DMS114 treated with DMSO at 0.1 percent for 48 hours (cell line): ENCODE measurements around the gene TPP1.

ENCODE experiments used
- DNase-seq: peaks from one replicate; lab custom pipeline; 2025; ENCODE audit not compliant: unreplicated experiment; lab: John Stamatoyannopoulos, UW

Gene TPP1

DNA sequence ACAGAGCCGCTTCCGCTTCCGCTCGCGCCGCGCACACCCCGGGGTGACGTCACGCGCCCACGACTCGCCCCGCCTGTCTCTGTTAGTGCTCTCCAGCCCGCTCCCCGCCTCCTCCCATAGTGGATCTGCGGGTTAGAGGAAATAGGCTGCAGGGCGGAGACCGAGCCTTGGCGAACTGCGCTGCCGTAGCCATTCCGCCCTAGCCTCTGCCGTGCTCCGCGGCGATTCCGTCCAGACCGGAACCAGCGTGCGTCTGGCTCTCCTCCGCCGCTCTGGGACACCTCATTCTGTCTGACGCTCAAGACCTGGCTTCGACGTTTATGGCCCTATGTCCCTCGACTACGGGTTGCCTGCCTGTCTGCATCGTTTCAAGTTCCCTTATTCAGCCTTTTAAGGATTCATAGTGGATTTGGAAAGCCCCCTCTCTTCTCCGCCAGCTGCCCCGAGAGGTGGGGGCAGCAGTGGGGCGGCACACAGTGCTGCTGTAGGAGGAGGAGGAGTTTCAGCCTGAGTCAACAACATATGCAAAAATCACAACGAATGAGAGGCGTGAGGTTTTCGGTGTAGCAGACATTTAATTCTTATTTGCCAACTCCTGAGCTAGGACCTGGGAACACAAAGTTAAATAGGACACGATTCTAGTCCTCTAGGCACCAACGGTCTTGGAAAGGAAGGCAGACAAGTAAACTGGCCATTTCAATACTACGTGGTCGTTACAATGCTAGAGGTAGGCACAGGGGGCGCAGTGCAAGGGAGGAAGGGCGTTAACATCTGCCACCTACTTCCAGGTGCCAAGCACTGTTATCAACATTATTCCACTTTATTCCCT, 6.8 kb downstream of the TPP1 start, which contains the start of gene TAF10:
TSS of gene TAF10 (minus strand) at position 4 of the 829 bp plus-strand sequence. CDS start 27 bp downstream, outside the sequence.
- DNase-seq: peak; percentile 56

DNA sequence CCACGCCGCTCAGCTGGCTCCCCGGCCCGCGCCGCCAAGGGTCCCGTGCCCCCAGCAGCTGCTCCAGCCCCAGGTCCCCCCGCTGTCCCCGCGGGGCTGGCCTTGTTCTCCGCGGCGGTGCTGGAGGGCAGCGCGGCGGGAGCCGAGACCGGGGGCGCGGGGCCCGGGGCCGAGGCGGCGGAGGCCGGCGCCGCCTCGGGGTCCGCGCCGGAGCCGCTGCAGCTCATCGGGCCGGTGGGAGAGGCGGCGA, 7.3 kb downstream of the TPP1 start:
- no peak for DNase-seq

DNA sequence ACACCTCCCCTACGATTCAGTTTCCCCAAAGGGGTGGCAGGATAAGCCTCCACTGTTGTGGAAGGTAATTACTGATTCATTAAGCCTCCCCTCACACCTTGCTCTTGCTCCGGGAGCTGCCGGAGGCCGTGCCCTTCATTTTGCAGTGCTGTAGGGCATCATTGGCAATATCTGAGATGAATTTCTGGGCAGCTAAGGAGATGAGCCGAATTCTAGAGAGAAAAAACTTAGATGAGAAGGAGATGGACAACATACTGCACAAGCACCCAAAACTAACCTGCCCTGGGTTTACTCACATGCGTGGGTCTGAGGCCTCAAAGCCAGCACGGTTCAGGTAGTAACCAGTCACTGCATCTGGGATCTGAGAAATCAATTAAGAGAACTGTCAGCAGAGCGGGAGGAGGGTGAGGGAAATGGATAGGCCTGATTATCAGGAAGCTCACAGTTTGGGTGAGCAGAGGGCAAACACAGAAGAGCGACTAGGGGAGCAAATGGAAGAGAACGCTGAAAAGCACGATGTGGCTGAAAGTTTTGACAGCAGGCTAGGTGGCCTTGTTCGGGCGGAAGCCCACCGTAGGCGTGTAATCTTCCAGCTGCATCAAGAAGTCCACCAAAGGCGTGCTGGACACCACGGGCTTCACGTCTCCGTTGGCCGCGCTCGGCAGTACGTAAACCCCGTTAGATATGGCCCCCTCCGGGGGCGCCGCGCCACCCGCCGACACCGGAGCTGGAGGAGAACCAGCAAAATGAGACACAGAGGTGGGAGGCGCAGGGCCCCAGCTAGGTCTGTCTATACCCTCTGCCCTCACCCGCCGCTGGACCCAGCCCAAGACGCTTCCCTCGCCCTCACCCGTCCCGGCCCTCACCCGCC, 7.9 kb downstream of the TPP1 start:
- DNase-seq: no peak

DNA sequence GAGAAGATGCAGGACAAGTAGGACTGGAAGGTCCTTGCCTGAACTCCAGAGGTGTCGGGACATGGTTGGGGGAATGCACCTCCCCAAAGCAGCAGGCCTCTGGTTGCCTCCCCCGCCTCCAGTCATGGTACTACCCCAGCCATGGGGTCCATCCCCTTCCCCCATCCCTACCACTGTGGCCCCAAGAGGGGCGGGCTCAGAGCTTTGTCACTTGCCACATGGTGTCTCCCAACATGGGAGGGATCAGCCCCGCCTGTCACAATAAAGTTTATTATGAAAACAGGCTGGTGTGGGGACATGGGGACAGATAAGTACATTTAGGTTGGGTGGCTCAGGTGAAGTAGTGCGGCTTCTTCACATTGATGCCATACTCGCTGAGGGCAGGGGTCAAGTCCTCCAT, 8.6 kb downstream of the TPP1 start:
- no peak for DNase-seq

DNA sequence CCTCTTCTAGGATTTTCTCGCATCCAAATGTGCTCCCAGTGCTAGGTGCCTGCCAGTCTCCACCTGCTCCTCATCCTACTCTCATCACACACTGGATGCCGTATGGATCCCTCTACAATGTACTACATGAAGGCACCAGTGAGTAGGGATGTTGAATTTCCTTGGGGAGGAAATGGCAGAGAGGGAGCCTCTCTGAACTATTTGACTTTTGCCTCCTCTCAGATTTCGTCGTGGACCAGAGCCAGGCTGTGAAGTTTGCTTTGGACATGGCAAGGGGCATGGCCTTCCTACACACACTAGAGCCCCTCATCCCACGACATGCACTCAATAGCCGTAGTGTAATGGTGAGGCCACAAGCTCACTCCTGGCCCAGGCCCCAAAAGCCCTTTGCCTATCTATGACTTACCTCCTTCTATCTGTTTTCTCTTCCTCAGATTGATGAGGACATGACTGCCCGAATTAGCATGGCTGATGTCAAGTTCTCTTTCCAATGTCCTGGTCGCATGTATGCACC, 9.7 kb downstream of the TPP1 start:
- DNase-seq: no peak

DNA sequence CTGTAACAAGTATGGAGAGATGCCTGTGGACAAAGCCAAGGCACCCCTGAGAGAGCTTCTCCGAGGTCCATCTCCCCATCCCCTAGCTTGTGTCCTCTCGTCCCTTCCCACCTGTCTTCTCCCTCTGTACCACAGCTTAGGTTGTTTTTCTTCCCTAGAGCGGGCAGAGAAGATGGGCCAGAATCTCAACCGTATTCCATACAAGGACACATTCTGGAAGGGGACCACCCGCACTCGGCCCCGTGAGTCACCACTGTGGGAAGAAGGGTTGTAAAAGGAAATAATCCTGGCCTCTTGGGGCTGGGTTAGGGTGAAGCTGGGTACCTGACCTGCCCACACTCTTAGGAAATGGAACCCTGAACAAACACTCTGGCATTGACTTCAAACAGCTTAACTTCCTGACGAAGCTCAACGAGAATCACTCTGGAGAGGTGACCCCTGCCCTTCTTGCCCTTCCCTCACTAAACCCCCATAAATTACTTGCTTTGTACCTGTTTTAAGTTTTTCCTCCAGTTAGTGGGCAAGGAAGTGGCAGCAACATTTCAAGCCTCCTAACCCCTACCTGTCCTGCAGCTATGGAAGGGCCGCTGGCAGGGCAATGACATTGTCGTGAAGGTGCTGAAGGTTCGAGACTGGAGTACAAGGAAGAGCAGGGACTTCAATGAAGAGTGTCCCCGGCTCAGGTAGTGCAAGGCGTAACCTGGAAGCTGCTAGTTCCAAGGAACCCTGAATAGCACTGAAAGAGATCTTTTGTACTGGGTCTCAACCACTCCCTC, 10.3 kb downstream of the TPP1 start:
- DNase-seq: no peak

DNA sequence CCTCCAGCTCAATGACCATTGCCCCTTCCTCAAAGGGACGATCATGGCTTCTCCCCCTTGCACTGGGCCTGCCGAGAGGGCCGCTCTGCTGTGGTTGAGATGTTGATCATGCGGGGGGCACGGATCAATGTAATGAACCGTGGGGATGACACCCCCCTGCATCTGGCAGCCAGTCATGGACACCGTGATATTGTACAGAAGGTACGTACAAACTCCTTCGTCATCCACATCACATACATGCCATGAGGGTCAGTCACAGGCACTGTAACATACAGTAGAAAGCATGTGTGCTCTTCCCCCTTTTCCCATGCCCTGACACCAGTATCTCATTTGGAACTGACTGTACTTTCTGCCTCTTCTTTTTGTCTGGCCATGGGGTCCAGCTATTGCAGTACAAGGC, 11.2 kb downstream of the TPP1 start:
- no peak for DNase-seq

DNA sequence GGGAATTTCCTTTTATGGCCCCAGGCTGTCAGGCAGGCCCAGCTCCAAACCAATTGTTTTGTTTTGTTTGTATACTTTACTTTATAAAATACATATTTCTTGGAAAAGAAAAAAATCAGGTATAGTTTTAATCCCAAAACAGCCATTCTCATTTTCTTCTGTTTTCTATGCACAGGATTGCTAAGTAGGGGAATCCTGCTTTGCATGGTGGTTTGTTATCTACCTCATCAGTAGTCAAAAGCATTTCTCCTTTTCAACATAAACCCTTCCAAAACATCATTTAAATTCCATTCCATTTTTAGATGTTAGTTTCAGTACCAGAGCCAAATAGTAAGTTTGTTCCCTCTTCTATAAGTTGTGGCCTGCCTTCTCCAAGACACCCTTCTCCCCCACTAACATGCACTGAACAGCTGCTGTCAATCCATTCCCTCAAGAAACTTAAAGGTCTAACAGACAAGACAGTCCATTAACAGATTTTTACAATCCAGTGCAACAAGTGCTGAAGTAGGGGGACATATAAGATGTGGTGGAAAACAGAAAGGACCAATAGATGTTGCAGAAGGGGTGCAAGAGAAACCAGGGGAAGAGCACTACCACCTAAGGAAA, 11.9 kb downstream of the TPP1 start:
- no peak for DNase-seq

DNA sequence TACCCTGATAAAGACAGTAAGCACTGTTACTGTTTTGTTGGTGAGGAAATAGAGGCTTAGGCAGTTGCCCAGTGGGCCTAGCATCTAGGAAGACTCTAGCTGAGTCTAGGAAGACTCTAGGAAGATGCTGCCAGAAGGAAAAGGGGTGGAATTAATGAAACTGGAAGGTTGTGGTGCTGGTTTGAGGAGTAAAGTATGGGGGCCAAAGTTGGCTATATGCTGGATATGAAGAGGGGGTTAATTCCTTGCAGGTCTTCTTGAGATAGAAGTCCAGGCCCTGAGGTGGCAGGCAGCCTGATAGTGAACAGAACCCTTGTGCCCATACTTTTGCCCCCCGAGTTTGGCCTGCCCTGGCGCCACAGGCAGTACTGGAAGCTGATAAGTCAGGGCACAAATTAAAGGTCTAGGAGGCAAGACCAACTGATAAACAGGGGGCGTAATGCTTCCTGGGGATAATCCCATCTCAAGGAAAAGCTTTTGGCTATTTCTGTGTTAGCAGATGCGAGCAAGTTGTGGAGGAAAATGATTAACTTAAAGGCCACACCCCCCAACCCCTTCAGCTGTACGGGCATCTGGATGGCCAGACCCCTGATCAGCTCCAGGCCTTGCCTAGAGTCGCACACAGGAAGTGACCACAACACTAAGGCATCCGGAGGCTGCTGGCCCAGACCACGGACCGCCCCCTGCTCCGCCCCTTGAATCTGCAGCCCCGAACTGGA, 12.6 kb downstream of the TPP1 start:
- peak; percentile 3 for DNase-seq

DNA sequence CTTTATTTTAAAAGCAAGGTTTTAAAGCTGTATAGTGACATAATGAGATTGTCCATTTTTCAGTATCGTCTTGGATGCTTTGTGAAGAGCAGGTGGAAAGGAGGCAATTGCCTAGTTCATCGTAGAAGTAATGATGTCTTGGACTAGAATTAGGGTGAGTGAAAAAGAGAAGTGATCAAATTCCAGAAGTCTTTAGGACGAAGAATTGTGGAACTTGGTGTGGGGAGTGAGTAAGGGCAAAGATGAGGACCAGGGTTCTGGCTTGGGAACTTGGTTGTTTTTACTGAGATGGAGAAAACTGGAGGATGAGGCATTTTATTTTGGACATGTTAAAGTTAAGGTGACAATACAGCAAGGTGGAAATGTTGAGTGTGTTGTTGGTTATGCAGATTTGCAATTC, 14.4 kb downstream of the TPP1 start:
- no peak for DNase-seq

DNA sequence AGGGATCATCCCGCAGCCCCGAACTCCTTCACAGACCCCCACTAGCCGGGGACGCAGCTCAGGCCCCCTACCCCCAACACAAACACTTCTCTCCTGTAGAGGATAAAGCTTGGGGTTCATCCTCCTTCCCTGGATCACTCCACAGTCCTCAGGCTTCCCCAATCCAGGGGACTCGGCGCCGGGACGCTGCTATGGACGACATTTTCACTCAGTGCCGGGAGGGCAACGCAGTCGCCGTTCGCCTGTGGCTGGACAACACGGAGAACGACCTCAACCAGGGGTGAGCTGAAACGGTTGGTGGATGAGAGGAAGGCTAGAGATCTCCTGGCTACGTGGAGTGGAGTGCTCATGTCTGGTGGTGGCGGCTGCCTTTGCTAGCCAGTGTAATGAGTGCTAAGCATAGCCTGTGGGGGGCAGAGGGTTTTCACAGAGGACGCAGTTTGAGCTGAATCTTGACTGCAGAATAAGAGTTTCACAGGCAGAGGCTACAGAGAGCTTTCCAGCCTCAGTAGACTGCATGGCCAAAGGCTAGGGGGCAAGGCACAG, 15.1 kb downstream of the TPP1 start:
- peak; percentile 27 for DNase-seq

DNA sequence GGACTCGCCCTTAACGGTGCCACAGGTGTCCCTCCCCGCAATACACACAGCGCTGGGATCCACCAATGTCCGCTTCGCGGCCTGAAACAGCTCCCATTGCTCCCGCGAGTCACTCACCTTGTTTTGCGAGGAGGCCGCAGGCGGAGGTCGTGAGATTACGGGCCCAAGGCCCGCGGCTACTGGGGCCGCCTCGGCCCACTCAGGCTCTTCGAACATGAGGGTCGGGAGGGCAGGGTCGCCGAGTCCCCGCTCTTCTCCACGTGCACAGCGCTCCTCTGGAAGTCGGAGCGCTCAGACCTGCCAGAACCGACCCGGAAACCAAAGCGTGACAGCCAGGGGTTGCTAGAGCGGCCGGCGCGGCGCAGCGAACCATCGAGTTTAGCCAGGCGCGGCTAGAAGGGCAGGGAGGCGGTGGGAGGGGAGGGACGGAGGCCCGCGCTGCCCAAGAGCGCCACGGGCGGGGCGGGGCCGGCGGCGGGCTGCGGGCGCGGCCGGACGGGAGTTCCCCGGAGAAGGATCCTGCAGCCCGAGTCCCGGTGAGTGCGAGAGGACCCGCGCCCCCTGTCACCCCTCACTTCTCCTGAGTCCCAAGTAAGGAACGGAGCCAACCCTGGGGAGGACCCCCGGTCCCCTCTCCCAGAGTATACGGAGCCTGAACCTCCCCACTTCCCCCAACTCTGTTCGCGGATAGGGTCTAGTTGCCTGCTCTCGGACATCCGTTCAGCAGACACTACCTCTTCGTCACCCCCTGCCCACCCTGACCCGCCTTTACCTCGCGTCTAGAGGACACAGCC, 15.7 kb downstream of the TPP1 start, which contains the start of the genes ILK and RRP8:
TSS of gene ILK (plus strand) at position 488 of the 794 bp plus-strand sequence. CDS start 498 bp downstream, outside the sequence.
TSS of gene RRP8 (minus strand) at position 330 of the 794 bp plus-strand sequence. CDS start at position 216, 114 bp downstream.
- DNase-seq: peak; percentile 46

DNA sequence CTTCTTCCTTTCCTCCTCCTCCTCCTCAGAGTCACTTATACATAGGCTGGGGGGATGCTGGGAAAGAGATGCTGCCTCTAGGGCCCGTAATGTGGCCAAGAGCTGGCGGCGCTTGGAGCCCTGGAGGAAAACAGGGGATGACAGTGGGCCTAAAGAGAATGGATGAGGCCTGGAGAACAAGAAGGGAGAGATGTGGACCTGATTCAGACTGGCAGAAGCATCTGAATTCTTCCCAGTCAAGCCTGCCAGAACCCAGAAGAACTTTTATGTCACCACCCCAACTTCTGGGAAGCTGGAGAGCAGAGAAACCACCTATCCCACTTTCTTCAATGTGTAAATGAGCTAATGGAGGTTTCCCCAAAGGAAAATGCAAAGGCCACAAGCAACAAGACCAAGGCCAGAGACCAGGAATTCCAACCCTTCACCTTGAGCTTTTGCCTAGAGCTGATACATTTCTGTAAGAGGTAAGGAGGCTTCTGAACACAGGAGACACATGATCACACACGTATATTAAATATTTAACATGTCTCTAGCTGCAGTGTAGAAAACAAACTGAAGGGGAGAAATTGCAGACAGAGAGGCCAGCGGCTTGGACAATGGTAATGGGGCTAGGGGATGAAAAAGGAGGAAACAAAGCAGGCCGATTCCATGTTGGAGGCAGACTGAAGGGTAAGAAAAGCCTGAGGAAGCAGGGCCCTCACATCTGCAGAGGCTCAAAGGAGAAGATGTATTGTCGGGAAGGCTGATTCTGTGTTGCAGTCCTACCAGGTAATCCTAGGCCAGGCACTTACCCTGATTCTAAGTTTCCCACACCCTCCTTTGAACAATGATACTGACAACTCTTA, 16.9 kb downstream of the TPP1 start:
- no peak for DNase-seq

DNA sequence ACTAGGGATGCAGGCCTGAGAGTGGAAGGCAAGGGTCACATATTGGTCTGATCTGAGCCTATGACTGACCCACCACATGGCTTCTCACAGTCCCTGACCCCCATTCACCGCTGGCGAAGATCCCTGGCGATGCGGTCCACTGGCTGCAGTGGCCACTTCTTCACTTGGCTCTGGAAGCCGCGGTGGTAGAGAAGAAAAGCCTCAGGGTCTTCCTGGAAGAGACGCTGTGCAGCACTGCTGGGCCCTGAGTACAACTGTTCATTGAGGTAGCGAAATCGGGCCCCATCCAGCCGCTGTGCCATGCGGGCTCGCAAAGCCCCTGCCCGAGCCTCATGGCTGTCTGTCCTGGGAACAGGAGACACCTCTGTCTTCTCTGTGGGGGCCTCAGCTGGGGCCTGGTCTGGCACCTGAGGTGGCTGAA, 18.2 kb downstream of the TPP1 start:
- no peak for DNase-seq

DNA sequence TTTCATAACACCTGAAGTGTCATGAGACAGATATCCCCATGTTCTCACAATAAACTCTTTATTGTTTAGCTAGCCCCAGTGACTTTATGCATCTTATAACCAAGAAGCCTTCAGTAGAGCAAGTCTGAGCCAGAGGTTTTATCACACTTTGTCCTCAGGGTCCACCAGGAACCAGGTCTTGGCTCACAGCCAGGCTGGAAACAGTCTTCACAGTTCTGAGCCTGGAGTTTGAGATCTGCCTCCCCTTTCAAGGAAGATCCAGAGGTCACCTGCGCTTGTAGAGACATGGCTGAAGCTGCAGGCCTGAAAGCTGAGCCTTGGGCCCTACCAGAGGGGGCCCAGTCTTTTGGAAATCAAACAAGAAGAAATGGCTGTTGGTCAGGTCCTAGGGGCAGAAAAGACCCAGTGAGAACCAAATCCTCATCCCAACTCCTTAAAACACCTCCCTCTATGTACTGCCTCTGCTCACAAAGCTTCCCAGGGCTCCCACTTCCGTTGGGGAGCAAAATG, 19.3 kb downstream of the TPP1 start:
- no peak for DNase-seq

DNA sequence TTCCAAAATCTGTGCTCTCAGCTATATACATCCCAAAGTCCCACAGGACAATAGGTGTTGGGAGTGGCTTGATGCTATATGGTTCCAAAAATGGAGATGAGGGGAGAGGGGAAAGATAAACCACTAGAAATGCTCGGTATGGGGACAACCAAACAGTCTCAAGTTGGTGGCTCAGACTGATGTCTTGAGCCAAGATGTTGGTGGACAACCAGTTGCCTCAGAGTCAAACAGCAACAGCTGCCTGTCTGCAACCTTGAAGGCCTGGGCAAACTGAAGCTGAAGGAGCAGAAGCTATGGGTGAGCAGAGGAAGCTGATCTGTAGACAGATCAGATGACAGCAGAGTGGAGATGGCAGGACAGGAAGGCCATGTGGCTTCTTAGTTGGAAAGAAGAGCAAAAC, 19.8 kb downstream of the TPP1 start:
- no peak for DNase-seq

DNA sequence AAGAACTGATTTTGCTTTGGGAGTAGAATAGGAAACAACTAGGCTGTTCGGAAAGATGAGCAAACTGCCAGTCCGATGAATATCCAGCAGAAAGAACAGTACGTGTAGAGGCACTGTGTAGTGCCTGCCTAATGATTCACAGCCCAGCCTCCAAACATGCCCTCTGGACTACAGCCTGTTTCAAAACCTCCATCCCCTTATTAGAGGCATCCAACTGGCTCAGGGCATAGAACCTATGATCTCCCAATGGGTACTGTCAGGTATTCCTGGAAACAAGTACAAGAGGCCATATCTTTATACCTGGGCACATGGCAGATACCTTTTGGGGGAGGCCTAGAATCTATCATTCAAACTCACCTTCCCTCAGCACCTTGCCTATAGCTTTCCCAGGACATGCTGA, 20.7 kb downstream of the TPP1 start:
- DNase-seq: no peak
